ENCODE data around the gene TMEM139. TPM values are rescaled to one million over a fixed set of nuclear protein-coding genes. Genes with fewer than 3 reads are reported as not detected.

The TMEM139 gene
- polyA plus RNA-seq, 3 donors = 0.55 TPM; not detected in 2

- Mint-ChIP-seq H3K4me3 (no peak overlapping the region), H3K27ac (peak overlapping the region in 2 of 7 donors; percentile 32 to 69), H3K9me3 (peaks cover 0 to 2% (median 0%) of the 10 kb centered on the region in 7 donors), H3K27me3 (ENCODE audit: low read depth in 3 of 3) (peaks cover 0 to 3% (median 2%) of the 10 kb centered on the region in 3 donors), H3K4me1 (peaks cover 35% of the 10 kb centered on the region), H3K36me3 (peaks cover 3 to 7% of the 10 kb centered on the region in 2 donors)
- no peak overlapping the region for H3K4me3 ChIP-seq (replicated peaks in 1 of 3; ENCODE audit: low read depth in 2 of 3, low read length in 3 of 3)
- H4K20me1 ChIP-seq (ENCODE audit: insufficient read depth, low read length) = peaks cover 14% of the 10 kb centered on the region
- H3K27me3 ChIP-seq (ENCODE audit: control insufficient read depth in 2 of 2, insufficient read depth in 2 of 2, low read length in 2 of 2) = no peaks in the 10 kb centered on the region
- DNase-seq = no peak
- H3K79me2 ChIP-seq (ENCODE audit: insufficient read depth, low read length) = peaks cover 34% of the 10 kb centered on the region
- H3K9ac ChIP-seq (ENCODE audit: insufficient read depth, low read length, poor library complexity, severe bottlenecking) = no peak overlapping the region
- no peak overlapping the region for H3K27ac ChIP-seq (ENCODE audit: low read depth in 1 of 2, low read length in 2 of 2)
- H3K36me3 ChIP-seq (replicated peaks in 1 of 2; ENCODE audit: control insufficient read depth in 1 of 2, insufficient read depth in 2 of 2, low read length in 2 of 2) = peaks cover 0 to 8% of the 10 kb centered on the region in 2 donors
- no peak overlapping the region for H2AFZ ChIP-seq (ENCODE audit: insufficient read depth, low read depth, low read length, poor library complexity, severe bottlenecking)
- WGBS (ENCODE audit: insufficient coverage) = 93% methylated on average over 4 of the region's 6 CpGs
- TF ChIP-seq CTCF (IDR thresholded peaks at IDR 0.05) = no peak
- peaks cover 30 to 31% of the 10 kb centered on the region in 2 donors for H3K4me1 ChIP-seq (ENCODE audit: control insufficient read depth in 1 of 2, insufficient read depth in 2 of 2, low read length in 2 of 2)
- no peak overlapping the region for H3K4me2 ChIP-seq (replicated peaks; ENCODE audit: extremely low read depth, low read length, poor library complexity, severe bottlenecking)
- H3K9me3 ChIP-seq (replicated peaks in 1 of 2; ENCODE audit: control insufficient read depth in 1 of 2, insufficient read depth in 1 of 2, low read length in 2 of 2) = no peaks in the 10 kb centered on the region
- intact Hi-C loops (cut with micrococcal nuclease) = loop anchor here (5.0 to 10.0 kb wide), 2 partner anchors 44 to 88 kb away; no protein-coding TSS in a partner anchor
Measured at GRCh38 chr7:143286522-143286890, 1.7 kb downstream of the TMEM139 start.

- 88% methylated on average over 9 of the region's 17 CpGs for WGBS (ENCODE audit: insufficient coverage)
- intact Hi-C loops (cut with micrococcal nuclease) = loop anchor here (5.0 to 10.0 kb wide), 2 partner anchors 45 to 87 kb away; no protein-coding TSS in a partner anchor
- peaks cover 38% of the 10 kb centered on the region for H3K4me1 Mint-ChIP-seq
Measured at GRCh38 chr7:143287339-143287934, 2.7 kb downstream of the TMEM139 start.

More at GRCh38 chr7:143287339-143287934, 2.7 kb downstream of the TMEM139 start:
- Mint-ChIP-seq H3K36me3 (peaks cover 10 to 16% of the 10 kb centered on the region in 2 donors), H3K4me3 (peak overlapping the region; percentile 89 to 95), H3K27ac (peak overlapping the region in 6 of 7 donors; percentile 59 to 89 (median 78)), H3K9me3 (peaks cover 0 to 2% (median 0%) of the 10 kb centered on the region in 7 donors), H3K27me3 (ENCODE audit: low read depth in 3 of 3) (peaks cover 0 to 3% (median 2%) of the 10 kb centered on the region in 3 donors)
- no peak for TF ChIP-seq CTCF (IDR thresholded peaks at IDR 0.05)
- Histone ChIP-seq H3K27me3 (ENCODE audit: control insufficient read depth in 2 of 2, insufficient read depth in 2 of 2, low read length in 2 of 2) (no peaks in the 10 kb centered on the region), H3K9ac (ENCODE audit: insufficient read depth, low read length, poor library complexity, severe bottlenecking) (no peak overlapping the region), H3K4me1 (ENCODE audit: control insufficient read depth in 1 of 2, insufficient read depth in 2 of 2, low read length in 2 of 2) (peaks cover 31% of the 10 kb centered on the region in 2 donors), H3K27ac (ENCODE audit: low read depth in 1 of 2, low read length in 2 of 2) (peak overlapping the region; percentile 10 to 70), H3K79me2 (ENCODE audit: insufficient read depth, low read length) (peaks cover 43% of the 10 kb centered on the region), H4K20me1 (ENCODE audit: insufficient read depth, low read length) (peaks cover 14% of the 10 kb centered on the region), H3K9me3 (replicated peaks in 1 of 2; ENCODE audit: control insufficient read depth in 1 of 2, insufficient read depth in 1 of 2, low read length in 2 of 2) (no peaks in the 10 kb centered on the region), H3K36me3 (replicated peaks in 1 of 2; ENCODE audit: control insufficient read depth in 1 of 2, insufficient read depth in 2 of 2, low read length in 2 of 2) (peaks cover 6 to 17% of the 10 kb centered on the region in 2 donors), H2AFZ (ENCODE audit: insufficient read depth, low read depth, low read length, poor library complexity, severe bottlenecking) (peak overlapping the region; percentile 87), H3K4me2 (replicated peaks; ENCODE audit: extremely low read depth, low read length, poor library complexity, severe bottlenecking) (peak overlapping the region; percentile 87), H3K4me3 (replicated peaks in 1 of 3; ENCODE audit: low read depth in 2 of 3, low read length in 3 of 3) (peak overlapping the region; percentile 2 to 88 (median 36))
- no peak for DNase-seq
